Measurements from ENCODE around the gene FPGS. TPM values are rescaled to one million over a fixed set of nuclear protein-coding genes. Genes with fewer than 3 reads are reported as not detected.

FPGS gene
- total RNA-seq, 1 donor from 2014 or later, result 42.4 TPM

- H3K36me3 Mint-ChIP-seq, result peaks cover 4% of the 10 kb centered on the region
- peak overlapping the region; percentile 77 for H3K4me3 Mint-ChIP-seq
- no peaks in the 10 kb centered on the region for H3K9me3 Mint-ChIP-seq
- TF ChIP-seq CTCF (conservative IDR thresholded peaks at IDR 0.05), result no peak
- no peak for DNase-seq (ENCODE audit: extremely low spot score, unreplicated experiment)
- no peaks in the 10 kb centered on the region for H3K27me3 Mint-ChIP-seq
- H3K4me1 Mint-ChIP-seq (ENCODE audit: unreplicated experiment), result peaks cover 12% of the 10 kb centered on the region
- no peak overlapping the region for H3K27ac Mint-ChIP-seq
Measured at GRCh38 chr9:127809002-127809539, 6.4 kb downstream of the FPGS start.

GRCh38 chr9:127809540-127810377 is 7.1 kb downstream of the FPGS start:
- no peaks in the 10 kb centered on the region for H3K9me3 Mint-ChIP-seq
- H3K4me3 Mint-ChIP-seq, result peak overlapping the region; percentile 77
- no peak for TF ChIP-seq CTCF (conservative IDR thresholded peaks at IDR 0.05)
- no peak for DNase-seq (ENCODE audit: extremely low spot score, unreplicated experiment)
- peaks cover 12% of the 10 kb centered on the region for H3K4me1 Mint-ChIP-seq (ENCODE audit: unreplicated experiment)
- H3K27ac Mint-ChIP-seq, result no peak overlapping the region
- H3K36me3 Mint-ChIP-seq, result peaks cover 4% of the 10 kb centered on the region
- H3K27me3 Mint-ChIP-seq, result no peaks in the 10 kb centered on the region

DNA sequence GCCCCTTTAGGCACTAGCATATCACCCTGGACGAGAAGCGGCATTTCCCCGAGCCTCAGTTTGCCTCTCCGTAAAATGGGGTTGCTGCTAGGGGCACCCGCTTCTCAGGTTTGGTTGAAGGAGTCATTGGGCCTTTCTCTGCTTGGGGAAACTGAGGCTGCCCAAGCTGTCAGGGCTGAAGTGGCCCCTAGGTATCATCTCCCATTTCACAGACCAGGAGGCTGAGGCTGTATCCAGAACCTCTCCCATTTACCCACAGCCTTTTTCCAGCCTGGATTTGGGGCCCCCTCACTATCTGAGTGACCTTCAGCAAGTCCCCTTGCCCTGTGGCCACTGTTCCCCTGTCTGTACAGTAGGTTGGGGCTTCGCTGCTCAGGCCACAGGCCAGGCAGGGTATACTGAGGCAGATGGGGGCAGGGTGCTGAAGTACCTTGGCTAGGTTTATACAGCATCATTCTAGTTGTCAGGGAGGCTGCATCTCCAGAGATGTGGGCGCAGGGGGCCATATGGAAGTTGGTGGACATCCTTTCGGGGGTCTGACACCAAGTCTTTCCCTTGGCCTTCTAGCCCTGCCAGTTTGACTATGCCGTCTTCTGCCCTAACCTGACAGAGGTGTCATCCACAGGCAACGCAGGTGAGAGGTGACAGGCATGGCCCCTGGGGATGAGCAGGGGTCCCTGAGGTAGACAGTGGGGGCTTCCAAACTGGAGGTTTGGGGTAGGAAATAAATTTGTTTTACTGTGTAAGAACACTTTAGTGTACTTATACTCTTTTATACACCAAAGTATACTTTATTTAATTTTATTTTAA is 7.9 kb downstream of the FPGS start:
- no peak overlapping the region for H3K27ac Mint-ChIP-seq
- TF ChIP-seq CTCF (conservative IDR thresholded peaks at IDR 0.05), result no peak
- DNase-seq (ENCODE audit: extremely low spot score, unreplicated experiment), result no peak
- H3K36me3 Mint-ChIP-seq, result peaks cover 4% of the 10 kb centered on the region
- H3K4me3 Mint-ChIP-seq, result no peak overlapping the region
- H3K27me3 Mint-ChIP-seq, result no peaks in the 10 kb centered on the region
- H3K9me3 Mint-ChIP-seq, result no peaks in the 10 kb centered on the region
- H3K4me1 Mint-ChIP-seq (ENCODE audit: unreplicated experiment), result peaks cover 12% of the 10 kb centered on the region

DNA sequence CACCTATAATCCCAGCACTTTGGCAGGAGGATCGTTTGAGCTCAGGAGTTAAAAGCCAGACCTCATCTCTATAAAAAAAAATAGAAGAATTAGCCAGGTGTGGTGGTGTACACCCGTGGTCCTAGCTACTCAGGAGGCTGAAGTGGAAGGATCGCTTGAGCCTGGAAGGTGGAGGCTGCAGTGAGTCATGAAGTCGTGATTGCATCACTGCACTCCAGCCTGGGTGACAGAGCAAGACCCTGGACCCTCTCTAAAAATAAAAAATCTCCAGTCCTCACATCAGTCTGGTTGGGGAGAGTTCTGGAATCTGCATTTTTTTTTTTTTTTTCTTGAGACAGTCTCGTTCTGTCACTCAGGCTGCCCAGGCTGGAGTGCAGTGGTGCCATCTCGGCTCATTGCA is 9.3 kb downstream of the FPGS start:
- Mint-ChIP-seq H3K27ac (no peak overlapping the region), H3K4me1 (ENCODE audit: unreplicated experiment) (peaks cover 8% of the 10 kb centered on the region), H3K27me3 (no peaks in the 10 kb centered on the region), H3K4me3 (no peak overlapping the region), H3K36me3 (no peaks in the 10 kb centered on the region), H3K9me3 (no peaks in the 10 kb centered on the region)
- no peak for DNase-seq (ENCODE audit: extremely low spot score, unreplicated experiment)
- no peak for TF ChIP-seq CTCF (conservative IDR thresholded peaks at IDR 0.05)

- Mint-ChIP-seq H3K27ac (no peak overlapping the region), H3K9me3 (no peaks in the 10 kb centered on the region), H3K4me3 (no peak overlapping the region), H3K4me1 (ENCODE audit: unreplicated experiment) (peaks cover 15% of the 10 kb centered on the region), H3K27me3 (no peaks in the 10 kb centered on the region), H3K36me3 (no peaks in the 10 kb centered on the region)
- DNase-seq (ENCODE audit: extremely low spot score, unreplicated experiment), result no peak
- no peak for TF ChIP-seq CTCF (conservative IDR thresholded peaks at IDR 0.05)
Measured at GRCh38 chr9:127812936-127813675, 10.4 kb downstream of the FPGS start.

Measured in type B pancreatic cell (in vitro differentiated cells).